Measurements from ENCODE around the gene FANK1. TPM values are rescaled to one million over a fixed set of nuclear protein-coding genes. Genes with fewer than 3 reads are reported as not detected.
"Not testable (repeated sequence)": the region's sequence is repeated elsewhere in the genome, so short reads cannot be mapped to it uniquely, and the experiment has no call there.

FANK1 gene
- total RNA-seq, 1 donor, result 3.0 TPM

GRCh38 chr10:125953778-125954385 lies 57.5 kb downstream of the FANK1 start:
- no peak for TF ChIP-seq CTCF (IDR thresholded peaks at IDR 0.05; ENCODE audit: insufficient read depth, low read depth, low read length)
- no peak overlapping the region for H3K4me3 ChIP-seq (ENCODE audit: low read depth, low read length)
- DNase-seq (ENCODE audit: low read depth), result no peak

- no peak for TF ChIP-seq CTCF (IDR thresholded peaks at IDR 0.05; ENCODE audit: insufficient read depth, low read depth, low read length)
- H3K4me3 ChIP-seq (ENCODE audit: low read depth, low read length), result no peak overlapping the region
- no peak for DNase-seq (ENCODE audit: low read depth)
These were observed 59.4 kb downstream of the FANK1 start for GRCh38 chr10:125955766-125956165.

GRCh38 chr10:125961743-125962142 lies 65.4 kb downstream of the FANK1 start:
- no peak for DNase-seq (ENCODE audit: low read depth)
- peak; percentile 12 for TF ChIP-seq CTCF (IDR thresholded peaks at IDR 0.05; ENCODE audit: insufficient read depth, low read depth, low read length)
- no peak overlapping the region for H3K4me3 ChIP-seq (ENCODE audit: low read depth, low read length)

- H3K4me3 ChIP-seq (ENCODE audit: low read depth, low read length), result no peak overlapping the region
- DNase-seq (ENCODE audit: low read depth), result no peak
- TF ChIP-seq CTCF (IDR thresholded peaks at IDR 0.05; ENCODE audit: insufficient read depth, low read depth, low read length), result no peak
These were observed 65.8 kb downstream of the FANK1 start for GRCh38 chr10:125962200-125962599.

GRCh38 chr10:125964558-125964957 lies 68.2 kb downstream of the FANK1 start:
- H3K4me3 ChIP-seq (ENCODE audit: low read depth, low read length), result no peak overlapping the region
- DNase-seq (ENCODE audit: low read depth), result no peak
- TF ChIP-seq CTCF (IDR thresholded peaks at IDR 0.05; ENCODE audit: insufficient read depth, low read depth, low read length), result no peak

- no peak overlapping the region for H3K4me3 ChIP-seq (ENCODE audit: low read depth, low read length)
- no peak for TF ChIP-seq CTCF (IDR thresholded peaks at IDR 0.05; ENCODE audit: insufficient read depth, low read depth, low read length)
- DNase-seq (ENCODE audit: low read depth), result no peak
These were observed 71.2 kb downstream of the FANK1 start for GRCh38 chr10:125967533-125967932.

- not testable (repeated sequence) for H3K4me3 ChIP-seq (ENCODE audit: low read depth, low read length); DNase-seq (ENCODE audit: low read depth)
These were observed 73.8 kb downstream of the FANK1 start for GRCh38 chr10:125970077-125970630.
